ENCODE data around the gene ZNF839.

The ZNF839 gene

DNA sequence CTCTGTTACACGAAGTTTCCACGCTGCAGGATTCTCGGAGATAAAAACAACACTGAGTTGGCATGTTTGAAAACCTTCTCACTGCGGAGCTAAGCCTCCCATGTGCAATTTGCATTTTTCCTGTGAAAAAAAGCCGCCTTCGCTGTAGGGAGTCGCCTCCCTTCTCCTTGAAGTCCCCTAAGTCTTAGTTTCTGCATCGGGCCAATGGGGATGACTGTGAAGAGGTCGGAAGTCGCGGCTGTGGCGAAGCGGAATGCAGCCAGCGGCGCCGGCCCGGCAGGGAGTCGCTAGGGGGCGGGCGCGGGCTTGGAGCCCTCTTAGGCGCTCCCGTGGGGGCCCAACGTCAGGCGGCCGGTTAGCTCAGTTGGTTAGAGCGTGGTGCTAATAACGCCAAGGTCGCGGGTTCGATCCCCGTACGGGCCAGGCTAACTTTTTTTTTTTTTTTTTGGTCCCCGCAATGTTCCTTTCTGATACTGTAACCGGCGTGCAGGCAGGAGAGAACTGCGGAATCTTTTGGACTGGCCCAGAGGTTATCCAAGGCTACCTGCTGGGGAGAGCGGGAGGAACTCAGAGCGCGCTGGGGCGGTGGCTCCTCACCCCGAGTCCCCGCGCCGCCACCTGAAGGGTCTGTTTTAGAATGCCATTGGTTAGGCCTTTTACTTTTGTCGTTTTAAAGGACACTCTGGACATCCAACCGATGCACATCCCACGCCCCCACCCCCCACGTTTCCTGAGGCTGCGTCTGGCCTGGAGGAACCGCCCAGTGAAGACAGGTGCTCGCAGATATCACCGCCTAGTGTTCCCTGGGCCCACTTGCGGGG, 2.6 kb upstream of the ZNF839 start:
- peak; percentile 81 for TF ChIP-seq ZNF70 (CRISPR knock-in tag; IDR thresholded peaks at IDR 0.05)
- no peak for TF ChIP-seq ZC3H10 (CRISPR knock-in tag; IDR thresholded peaks at IDR 0.05)
- TF ChIP-seq TCF4 (CRISPR knock-in tag; IDR thresholded peaks at IDR 0.05; ENCODE audit: borderline replicate concordance), result no peak
- TF ChIP-seq SNAI2 (CRISPR knock-in tag; IDR thresholded peaks at IDR 0.05), result peak; percentile 83; the same call in 1 of the 2 replicates
- TF ChIP-seq, protein P1, sequence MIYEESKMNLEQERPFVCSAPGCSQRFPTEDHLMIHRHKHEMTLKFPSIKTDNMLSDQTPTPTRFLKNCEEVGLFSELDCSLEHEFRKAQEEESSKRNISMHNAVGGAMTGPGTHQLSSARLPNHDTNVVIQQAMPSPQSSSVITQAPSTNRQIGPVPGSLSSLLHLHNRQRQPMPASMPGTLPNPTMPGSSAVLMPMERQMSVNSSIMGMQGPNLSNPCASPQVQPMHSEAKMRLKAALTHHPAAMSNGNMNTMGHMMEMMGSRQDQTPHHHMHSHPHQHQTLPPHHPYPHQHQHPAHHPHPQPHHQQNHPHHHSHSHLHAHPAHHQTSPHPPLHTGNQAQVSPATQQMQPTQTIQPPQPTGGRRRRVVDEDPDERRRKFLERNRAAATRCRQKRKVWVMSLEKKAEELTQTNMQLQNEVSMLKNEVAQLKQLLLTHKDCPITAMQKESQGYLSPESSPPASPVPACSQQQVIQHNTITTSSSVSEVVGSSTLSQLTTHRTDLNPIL (CRISPR knock-in tag; IDR thresholded peaks at IDR 0.05; ENCODE audit: low read depth), result no peak
- peak; percentile 80 for ATAC-seq

DNA sequence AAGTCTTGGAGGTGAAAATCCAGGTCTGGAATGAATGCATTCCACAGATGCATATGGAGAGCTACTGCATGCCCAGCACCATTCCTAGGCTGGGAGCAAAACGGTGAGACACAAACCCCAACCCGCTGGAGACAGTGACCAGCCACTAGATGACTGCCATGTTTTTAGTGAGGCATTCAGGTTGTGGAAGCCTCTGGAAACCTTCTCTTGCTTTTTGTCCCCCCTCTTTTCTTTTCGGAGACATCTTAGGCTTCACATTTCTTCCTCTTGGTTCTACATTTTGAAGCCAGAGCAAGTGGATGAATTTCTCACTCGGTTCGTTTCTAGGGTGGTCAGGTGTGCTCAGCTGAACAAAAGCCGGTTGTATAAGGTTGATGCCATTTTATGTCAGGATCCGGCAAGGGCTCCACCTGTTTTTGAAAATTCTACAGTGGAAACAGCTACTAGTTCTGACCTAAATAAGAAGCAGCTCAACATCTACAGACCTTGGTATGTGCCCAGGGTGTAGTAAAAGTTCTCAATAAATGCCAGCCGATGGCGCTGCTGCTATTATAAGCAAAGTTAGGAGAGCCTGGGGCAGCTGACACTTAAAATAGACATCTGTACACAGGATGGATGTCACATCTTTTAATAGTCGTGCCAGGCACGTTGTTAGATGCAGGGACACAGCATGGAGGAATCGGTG, 1.8 kb upstream of the ZNF839 start:
- ATAC-seq, result no peak
- TF ChIP-seq CSDC2 (CRISPR knock-in tag; IDR thresholded peaks at IDR 0.05), result no peak
- no peak for TF ChIP-seq ZC3H10 (CRISPR knock-in tag; IDR thresholded peaks at IDR 0.05)
- no peak for TF ChIP-seq ZNF565 (CRISPR knock-in tag; conservative IDR thresholded peaks at IDR 0.05; ENCODE audit: low read depth)
- no peak for TF ChIP-seq CSRNP3 (CRISPR knock-in tag; IDR thresholded peaks at IDR 0.05)
- TF ChIP-seq, protein P2, sequence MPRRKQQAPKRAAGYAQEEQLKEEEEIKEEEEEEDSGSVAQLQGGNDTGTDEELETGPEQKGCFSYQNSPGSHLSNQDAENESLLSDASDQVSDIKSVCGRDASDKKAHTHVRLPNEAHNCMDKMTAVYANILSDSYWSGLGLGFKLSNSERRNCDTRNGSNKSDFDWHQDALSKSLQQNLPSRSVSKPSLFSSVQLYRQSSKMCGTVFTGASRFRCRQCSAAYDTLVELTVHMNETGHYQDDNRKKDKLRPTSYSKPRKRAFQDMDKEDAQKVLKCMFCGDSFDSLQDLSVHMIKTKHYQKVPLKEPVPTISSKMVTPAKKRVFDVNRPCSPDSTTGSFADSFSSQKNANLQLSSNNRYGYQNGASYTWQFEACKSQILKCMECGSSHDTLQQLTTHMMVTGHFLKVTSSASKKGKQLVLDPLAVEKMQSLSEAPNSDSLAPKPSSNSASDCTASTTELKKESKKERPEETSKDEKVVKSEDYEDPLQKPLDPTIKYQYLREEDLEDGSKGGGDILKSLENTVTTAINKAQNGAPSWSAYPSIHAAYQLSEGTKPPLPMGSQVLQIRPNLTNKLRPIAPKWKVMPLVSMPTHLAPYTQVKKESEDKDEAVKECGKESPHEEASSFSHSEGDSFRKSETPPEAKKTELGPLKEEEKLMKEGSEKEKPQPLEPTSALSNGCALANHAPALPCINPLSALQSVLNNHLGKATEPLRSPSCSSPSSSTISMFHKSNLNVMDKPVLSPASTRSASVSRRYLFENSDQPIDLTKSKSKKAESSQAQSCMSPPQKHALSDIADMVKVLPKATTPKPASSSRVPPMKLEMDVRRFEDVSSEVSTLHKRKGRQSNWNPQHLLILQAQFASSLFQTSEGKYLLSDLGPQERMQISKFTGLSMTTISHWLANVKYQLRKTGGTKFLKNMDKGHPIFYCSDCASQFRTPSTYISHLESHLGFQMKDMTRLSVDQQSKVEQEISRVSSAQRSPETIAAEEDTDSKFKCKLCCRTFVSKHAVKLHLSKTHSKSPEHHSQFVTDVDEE (CRISPR knock-in tag; IDR thresholded peaks at IDR 0.05), result no peak
- no peak for TF ChIP-seq GLIS3 (CRISPR knock-in tag; IDR thresholded peaks at IDR 0.05)
- TF ChIP-seq ZFP30 (CRISPR knock-in tag; IDR thresholded peaks at IDR 0.05), result no peak
- no peak for TF ChIP-seq ESRRG (CRISPR knock-in tag; IDR thresholded peaks at IDR 0.05)
- no peak for TF ChIP-seq ARNTL (CRISPR knock-in tag; IDR thresholded peaks at IDR 0.05; ENCODE audit: borderline replicate concordance, low read depth)
- no peak for TF ChIP-seq PPARA (CRISPR knock-in tag; IDR thresholded peaks at IDR 0.05; ENCODE audit: borderline replicate concordance)
- TF ChIP-seq TCF4 (CRISPR knock-in tag; IDR thresholded peaks at IDR 0.05; ENCODE audit: borderline replicate concordance), result no peak
- no peak for TF ChIP-seq POU6F1 (CRISPR knock-in tag; IDR thresholded peaks at IDR 0.05; ENCODE audit: borderline replicate concordance, low read depth)
- TF ChIP-seq ISL1 (CRISPR knock-in tag; IDR thresholded peaks at IDR 0.05), result no peak
- TF ChIP-seq OSR1 (CRISPR knock-in tag; IDR thresholded peaks at IDR 0.05), result no peak

GRCh38 chr14:102318781-102319276, 717 bp upstream of the ZNF839 start:
- TF ChIP-seq, protein P2 (CRISPR knock-in tag; IDR thresholded peaks at IDR 0.05), result no peak
- TF ChIP-seq SNAI2 (CRISPR knock-in tag; IDR thresholded peaks at IDR 0.05) (no peak), ZC3H10 (CRISPR knock-in tag; IDR thresholded peaks at IDR 0.05) (no peak), TOX (CRISPR knock-in tag; IDR thresholded peaks at IDR 0.05; ENCODE audit: borderline replicate concordance) (no peak), BACH2 (CRISPR knock-in tag; IDR thresholded peaks at IDR 0.05; ENCODE audit: borderline replicate concordance) (no peak), ZFP3 (CRISPR knock-in tag; IDR thresholded peaks at IDR 0.05) (no peak)
- TF ChIP-seq, protein P3, sequence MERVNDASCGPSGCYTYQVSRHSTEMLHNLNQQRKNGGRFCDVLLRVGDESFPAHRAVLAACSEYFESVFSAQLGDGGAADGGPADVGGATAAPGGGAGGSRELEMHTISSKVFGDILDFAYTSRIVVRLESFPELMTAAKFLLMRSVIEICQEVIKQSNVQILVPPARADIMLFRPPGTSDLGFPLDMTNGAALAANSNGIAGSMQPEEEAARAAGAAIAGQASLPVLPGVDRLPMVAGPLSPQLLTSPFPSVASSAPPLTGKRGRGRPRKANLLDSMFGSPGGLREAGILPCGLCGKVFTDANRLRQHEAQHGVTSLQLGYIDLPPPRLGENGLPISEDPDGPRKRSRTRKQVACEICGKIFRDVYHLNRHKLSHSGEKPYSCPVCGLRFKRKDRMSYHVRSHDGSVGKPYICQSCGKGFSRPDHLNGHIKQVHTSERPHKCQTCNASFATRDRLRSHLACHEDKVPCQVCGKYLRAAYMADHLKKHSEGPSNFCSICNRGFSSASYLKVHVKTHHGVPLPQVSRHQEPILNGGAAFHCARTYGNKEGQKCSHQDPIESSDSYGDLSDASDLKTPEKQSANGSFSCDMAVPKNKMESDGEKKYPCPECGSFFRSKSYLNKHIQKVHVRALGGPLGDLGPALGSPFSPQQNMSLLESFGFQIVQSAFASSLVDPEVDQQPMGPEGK (CRISPR knock-in tag; IDR thresholded peaks at IDR 0.05; ENCODE audit: borderline replicate concordance), result no peak
- no peak for ATAC-seq
